Measurements from ENCODE around the gene CFAP74. TPM values are rescaled to one million over a fixed set of nuclear protein-coding genes. Genes with fewer than 3 reads are reported as not detected.
A peak's percentile ranks its signal among the peaks of the same experiment; 100 is the strongest.

CFAP74 gene
- total and polyA plus RNA-seq, 7 donors = 0.03 to 0.27 TPM; not detected in 5

GRCh38 chr1:1925437-1926345, 77.9 kb downstream of the CFAP74 start:
- TF ChIP-seq POLR2AphosphoS5 (IDR thresholded peaks at IDR 0.05) (no peak), EP300 (IDR thresholded peaks at IDR 0.05) (no peak), POLR2A (IDR thresholded peaks at IDR 0.05) (no peak), CTCF (IDR thresholded peaks at IDR 0.05) (no peak)
- Histone ChIP-seq H3K27me3 (no peaks in the 10 kb centered on the region), H3K4me1 (no peaks in the 10 kb centered on the region), H3K9me3 (no peaks in the 10 kb centered on the region), H3K4me3 (no peak overlapping the region), H3K27ac (no peak overlapping the region), H3K36me3 (no peaks in the 10 kb centered on the region)
- intact Hi-C loops (cut with DNase I) = no loop called here
- 85 to 86% methylated on average over 27 of the region's 27 CpGs for WGBS, 2 donors
- DNase-seq = no peak

GRCh38 chr1:1924849-1925248, 78.7 kb downstream of the CFAP74 start:
- no peak overlapping the region for H3K4me3 ChIP-seq
- 61 to 89% methylated on average over 21 of the region's 21 CpGs for WGBS, 2 donors
- no peaks in the 10 kb centered on the region for H3K9me3 ChIP-seq
- no peak for DNase-seq
- H3K27ac ChIP-seq = no peak overlapping the region
- H3K4me1 ChIP-seq = no peaks in the 10 kb centered on the region
- no peaks in the 10 kb centered on the region for H3K27me3 ChIP-seq
- H3K36me3 ChIP-seq = no peaks in the 10 kb centered on the region
- TF ChIP-seq EP300 (IDR thresholded peaks at IDR 0.05) (no peak), POLR2A (IDR thresholded peaks at IDR 0.05) (no peak), CTCF (IDR thresholded peaks at IDR 0.05) (no peak), POLR2AphosphoS5 (IDR thresholded peaks at IDR 0.05) (no peak)
- intact Hi-C loops (cut with DNase I) = no loop called here

GRCh38 chr1:1924386-1924785, 79.2 kb downstream of the CFAP74 start:
- DNase-seq = no peak
- Histone ChIP-seq H3K4me3 (no peak overlapping the region), H3K27ac (no peak overlapping the region), H3K9me3 (no peaks in the 10 kb centered on the region), H3K27me3 (no peaks in the 10 kb centered on the region), H3K36me3 (no peaks in the 10 kb centered on the region), H3K4me1 (no peaks in the 10 kb centered on the region)
- no peak for TF ChIP-seq POLR2A (IDR thresholded peaks at IDR 0.05)
- no peak for TF ChIP-seq CTCF (IDR thresholded peaks at IDR 0.05)
- TF ChIP-seq POLR2AphosphoS5 (IDR thresholded peaks at IDR 0.05) = no peak
- intact Hi-C loops (cut with DNase I) = no loop called here
- WGBS, 2 donors = 11 to 54% methylated on average over 18 of the region's 18 CpGs

- intact Hi-C loops (cut with DNase I) = no loop called here
- 25 to 65% methylated on average over 29 of the region's 29 CpGs for WGBS, 2 donors
- peaks cover 0 to 11% (median 9%) of the 10 kb centered on the region in 4 donors for H3K4me1 ChIP-seq
- H3K27me3 ChIP-seq = no peaks in the 10 kb centered on the region
- TF ChIP-seq POLR2AphosphoS5 (IDR thresholded peaks at IDR 0.05) (no peak), EP300 (IDR thresholded peaks at IDR 0.05) (no peak), CTCF (IDR thresholded peaks at IDR 0.05) (no peak), POLR2A (IDR thresholded peaks at IDR 0.05) (peak in 1 of 2 donors; percentile 9)
- H3K27ac ChIP-seq = no peak overlapping the region
- no peaks in the 10 kb centered on the region for H3K9me3 ChIP-seq
- no peaks in the 10 kb centered on the region for H3K36me3 ChIP-seq
- DNase-seq = peak; percentile 64
- H3K4me3 ChIP-seq = no peak overlapping the region
Observed at GRCh38 chr1:1922956-1923833, 80.4 kb downstream of the CFAP74 start.

Measured in sigmoid colon (tissue), 7 donors.